KMS-11 (cell line): ENCODE results near the gene MDM4.

Source experiments
- H2AFZ ChIP-seq: fragments of 200-600 bp; sonication (generic); 2 replicates; pipeline ENCODE4 v1.6.1; 2016; ENCODE audit warnings: antibody characterized with exemption, mixed run types, low read depth
- H3K27ac ChIP-seq: fragments of 200-600 bp; sonication (generic); 2 replicates; pipeline ENCODE4 v1.6.1; 2016; ENCODE audit warnings: mild to moderate bottlenecking, mixed run types
- H3K27me3 ChIP-seq: fragments of 200-600 bp; sonication (generic); 2 replicates; pipeline ENCODE4 v1.6.1; 2017; ENCODE audit warnings: mild to moderate bottlenecking, low read depth, mixed run types, moderate library complexity; ENCODE audit not compliant: insufficient read depth
- H3K36me3 ChIP-seq: fragments of 200-600 bp; sonication (generic); 2 replicates; pipeline ENCODE4 v1.6.1; 2017; ENCODE audit warnings: mild to moderate bottlenecking, mixed run types; ENCODE audit not compliant: insufficient read depth
- H3K4me1 ChIP-seq: fragments of 200-600 bp; sonication (generic); 2 replicates; pipeline ENCODE4 v1.6.1; 2016; ENCODE audit warnings: mild to moderate bottlenecking, low read depth, mixed run types; ENCODE audit not compliant: poor library complexity, severe bottlenecking
- H3K4me2 ChIP-seq: fragments of 200-600 bp; sonication (generic); 2 replicates; pipeline ENCODE4 v1.7.0; 2016; ENCODE audit warnings: mild to moderate bottlenecking, mixed run types
- H3K4me3 ChIP-seq: fragments of 200-600 bp; sonication (generic); IDR thresholded peaks from 2 replicates; pipeline ENCODE4 v1.6.1; 2017; ENCODE audit warnings: low read depth, low read length, mixed read lengths; ENCODE audit not compliant: insufficient read depth
- H3K79me2 ChIP-seq: fragments of 200-600 bp; sonication (generic); 2 replicates; pipeline ENCODE4 v1.6.1; 2016; ENCODE audit warnings: low read depth, mixed run types; ENCODE audit not compliant: insufficient read depth
- H3K9ac ChIP-seq: fragments of 200-600 bp; sonication (generic); 2 replicates; pipeline ENCODE4 v1.6.1; 2016; ENCODE audit warnings: mild to moderate bottlenecking, mixed run types
- H4K20me1 ChIP-seq: fragments of 200-600 bp; sonication (generic); 2 replicates; pipeline ENCODE4 v1.6.1; 2016; ENCODE audit warnings: mild to moderate bottlenecking, mixed run types; ENCODE audit not compliant: insufficient read depth
- CTCF ChIP-seq: fragments of 200-600 bp; sonication (generic); conservative IDR thresholded peaks from 2 replicates; pipeline ENCODE4 v1.6.1; 2017; ENCODE audit warnings: low read depth, mild to moderate bottlenecking, antibody characterized with exemption, low read length, moderate library complexity, mixed read lengths

Gene MDM4

GRCh38 chr1:204532832-204533231, 16.6 kb downstream of the MDM4 start:
- no peak overlapping the region for H3K9ac ChIP-seq
- no peak overlapping the region for H3K4me3 ChIP-seq
- no peak for TF ChIP-seq CTCF
- no peaks in the 10 kb centered on the region; the same call in 1 of the 2 replicates for H3K79me2 ChIP-seq
- H3K27ac ChIP-seq: no peak overlapping the region
- H3K4me2 ChIP-seq: no peak overlapping the region
- no peaks in the 10 kb centered on the region for H3K4me1 ChIP-seq
- no peaks in the 10 kb centered on the region for H3K27me3 ChIP-seq
- H3K36me3 ChIP-seq: peaks cover 9% of the 10 kb centered on the region; the same call in 1 of the 2 replicates
- no peaks in the 10 kb centered on the region for H4K20me1 ChIP-seq
- no peak overlapping the region for H2AFZ ChIP-seq

GRCh38 chr1:204541626-204542025, 25.4 kb downstream of the MDM4 start:
- H3K36me3 ChIP-seq: peaks cover 11% of the 10 kb centered on the region; the same call in 1 of the 2 replicates
- H3K4me2 ChIP-seq: no peak overlapping the region
- no peaks in the 10 kb centered on the region for H4K20me1 ChIP-seq
- no peaks in the 10 kb centered on the region for H3K79me2 ChIP-seq
- TF ChIP-seq CTCF: no peak
- H3K27ac ChIP-seq: no peak overlapping the region
- H3K9ac ChIP-seq: no peak overlapping the region
- H3K4me1 ChIP-seq: peaks cover 46% of the 10 kb centered on the region
- no peak overlapping the region for H3K4me3 ChIP-seq
- no peak overlapping the region for H2AFZ ChIP-seq
- H3K27me3 ChIP-seq: no peaks in the 10 kb centered on the region

GRCh38 chr1:204544321-204544720, 28.1 kb downstream of the MDM4 start:
- Histone ChIP-seq H3K4me3 (no peak overlapping the region), H4K20me1 (no peaks in the 10 kb centered on the region), H2AFZ (no peak overlapping the region), H3K36me3 (peaks cover 17% of the 10 kb centered on the region), H3K27me3 (no peaks in the 10 kb centered on the region), H3K79me2 (no peaks in the 10 kb centered on the region), H3K9ac (no peak overlapping the region), H3K4me2 (peak overlapping the region; percentile 33), H3K4me1 (peaks cover 47% of the 10 kb centered on the region), H3K27ac (peak overlapping the region; percentile 9; the same call in 1 of the 2 replicates)
- no peak for TF ChIP-seq CTCF

- H3K9ac ChIP-seq: no peak overlapping the region
- H3K4me2 ChIP-seq: peak overlapping the region; percentile 33
- peaks cover 21% of the 10 kb centered on the region for H3K36me3 ChIP-seq
- no peaks in the 10 kb centered on the region for H3K79me2 ChIP-seq
- no peak overlapping the region for H3K4me3 ChIP-seq
- TF ChIP-seq CTCF: no peak
- H2AFZ ChIP-seq: no peak overlapping the region
- H3K27me3 ChIP-seq: no peaks in the 10 kb centered on the region
- H3K27ac ChIP-seq: no peak overlapping the region
- H3K4me1 ChIP-seq: peaks cover 47% of the 10 kb centered on the region
- H4K20me1 ChIP-seq: no peaks in the 10 kb centered on the region
These were observed 29.0 kb downstream of the MDM4 start for GRCh38 chr1:204545202-204545601.
